Loucy (cell line): ENCODE measurements around the gene LRCH1.

ENCODE experiments used
- EZH2phosphoT487 ChIP-seq: fragments of 200-600 bp; IDR thresholded peaks from 2 replicates; pipeline ENCODE4 v1.6.1; 2018; ENCODE audit warnings: antibody characterized with exemption, mild to moderate bottlenecking, moderate library complexity, borderline replicate concordance
- TF ChIP-seq, protein P1 (sequence below): fragments of 200-600 bp; sonication (generic); conservative IDR thresholded peaks from 2 replicates; pipeline ENCODE4 v1.5.1; 2014; ENCODE audit warnings: mild to moderate bottlenecking, antibody characterized with exemption, low read length

GRCh38 chr13:46738055-46738454 lies 185.1 kb downstream of the LRCH1 start:
- TF ChIP-seq, protein P1, sequence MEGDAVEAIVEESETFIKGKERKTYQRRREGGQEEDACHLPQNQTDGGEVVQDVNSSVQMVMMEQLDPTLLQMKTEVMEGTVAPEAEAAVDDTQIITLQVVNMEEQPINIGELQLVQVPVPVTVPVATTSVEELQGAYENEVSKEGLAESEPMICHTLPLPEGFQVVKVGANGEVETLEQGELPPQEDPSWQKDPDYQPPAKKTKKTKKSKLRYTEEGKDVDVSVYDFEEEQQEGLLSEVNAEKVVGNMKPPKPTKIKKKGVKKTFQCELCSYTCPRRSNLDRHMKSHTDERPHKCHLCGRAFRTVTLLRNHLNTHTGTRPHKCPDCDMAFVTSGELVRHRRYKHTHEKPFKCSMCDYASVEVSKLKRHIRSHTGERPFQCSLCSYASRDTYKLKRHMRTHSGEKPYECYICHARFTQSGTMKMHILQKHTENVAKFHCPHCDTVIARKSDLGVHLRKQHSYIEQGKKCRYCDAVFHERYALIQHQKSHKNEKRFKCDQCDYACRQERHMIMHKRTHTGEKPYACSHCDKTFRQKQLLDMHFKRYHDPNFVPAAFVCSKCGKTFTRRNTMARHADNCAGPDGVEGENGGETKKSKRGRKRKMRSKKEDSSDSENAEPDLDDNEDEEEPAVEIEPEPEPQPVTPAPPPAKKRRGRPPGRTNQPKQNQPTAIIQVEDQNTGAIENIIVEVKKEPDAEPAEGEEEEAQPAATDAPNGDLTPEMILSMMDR: no peak
- TF ChIP-seq EZH2phosphoT487: no peak
